Measurements from ENCODE around the gene MAN1C1. TPM values are rescaled to one million over a fixed set of nuclear protein-coding genes. Genes with fewer than 3 reads are reported as not detected.

MAN1C1 gene
- total and polyA plus RNA-seq, 10 of the 15 experiments (the other 5 are each of a cell fraction or from before 2014, with no cell fraction given) = 0.12 to 0.56 (median 0.22) TPM; not detected in 3

DNA sequence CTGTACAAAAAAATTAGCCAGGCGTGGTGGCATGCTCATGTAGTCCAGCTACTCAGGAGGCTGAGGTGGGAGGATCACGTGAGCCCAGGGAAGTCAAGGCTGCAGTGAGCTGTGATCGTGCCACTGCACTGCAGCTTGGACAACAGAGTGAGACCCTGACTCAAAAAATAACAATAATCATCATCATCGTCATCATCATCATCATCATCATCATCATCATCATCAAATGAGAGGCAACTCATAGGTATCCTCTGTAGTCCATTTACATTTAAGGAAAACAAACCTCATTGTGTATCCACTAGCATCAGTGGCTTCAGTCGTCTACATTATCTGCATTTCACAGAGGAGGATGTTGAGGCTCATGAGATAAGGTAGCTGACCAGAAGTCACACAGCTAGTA is 114.6 kb downstream of the MAN1C1 start (continued):
- no peak for TF ChIP-seq TCF3 (IDR thresholded peaks at IDR 0.05; ENCODE audit: borderline replicate concordance, insufficient read depth, low read depth, low read length)
- no peak for TF ChIP-seq GATAD2B (conservative IDR thresholded peaks at IDR 0.05; ENCODE audit: low read depth)

DNA sequence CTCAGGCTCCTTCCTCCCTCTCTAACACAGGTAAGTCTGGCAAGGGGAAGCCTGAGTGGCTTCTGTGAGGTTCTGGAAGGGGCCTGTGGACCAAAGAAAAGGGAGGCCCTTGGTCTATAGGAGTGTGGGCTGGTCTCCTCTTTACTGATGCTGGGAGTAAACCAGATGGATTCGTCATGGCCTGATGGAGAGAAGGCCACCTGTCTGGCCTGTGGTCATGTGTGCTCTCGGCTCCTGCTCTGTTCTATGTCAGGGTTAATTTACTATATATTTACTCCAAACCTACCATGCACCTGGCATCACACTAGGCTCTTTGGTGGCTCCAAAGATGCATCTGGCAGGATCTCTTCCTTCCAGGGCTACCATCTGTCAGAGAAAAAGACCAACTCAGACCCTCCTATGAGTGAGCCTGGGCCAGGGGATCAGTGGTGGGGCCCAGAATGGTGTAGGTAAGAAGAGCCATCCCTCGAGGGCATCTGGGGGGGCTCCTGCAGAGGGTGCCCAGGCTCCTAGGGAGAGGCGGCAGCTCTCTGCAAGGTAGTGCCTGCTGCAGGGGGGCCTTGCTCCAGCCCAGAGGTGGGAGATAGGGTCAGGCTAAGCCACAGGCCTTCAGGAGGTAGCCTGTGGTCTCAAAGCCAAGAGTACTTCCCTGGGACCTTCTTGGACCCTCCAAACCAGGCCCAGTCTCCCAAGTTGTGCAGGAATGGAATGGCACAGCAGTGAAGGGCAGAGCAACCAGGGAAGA is 115.2 kb downstream of the MAN1C1 start:
- peaks cover 5% of the 10 kb centered on the region for H3K4me1 ChIP-seq (ENCODE audit: control insufficient read depth, insufficient read depth, low read length)
- no peak overlapping the region for H3K4me3 ChIP-seq
- no peak overlapping the region for H3K9ac ChIP-seq (ENCODE audit: control insufficient read depth, insufficient read depth, low read length)
- RAD21 ChIA-PET (ENCODE audit: unreplicated experiment) = no interaction called here
- no peak overlapping the region for H3K4me2 ChIP-seq (ENCODE audit: control insufficient read depth, insufficient read depth)
- H3K27ac ChIP-seq (ENCODE audit: control insufficient read depth, insufficient read depth) = no peak overlapping the region
- no peaks in the 10 kb centered on the region for H4K20me1 ChIP-seq (ENCODE audit: control insufficient read depth, insufficient read depth)
- SMC1A ChIA-PET (ENCODE audit: uncharacterized antibody, unreplicated experiment) = no interaction called here
- ATAC-seq (no peak), DNase-seq (ENCODE audit: low read depth, low spot score) (no peak), FAIRE-seq (no peak)
- no peaks in the 10 kb centered on the region for H3K79me2 ChIP-seq (ENCODE audit: control insufficient read depth, insufficient read depth, low read length)
- WGBS (ENCODE audit: insufficient coverage, insufficient replicate concordance, low lambda C conversion rate, missing lambda C conversion rate) = 18% methylated on average over 4 of the region's 4 CpGs
- no peak overlapping the region for H2AFZ ChIP-seq (ENCODE audit: control insufficient read depth, low read depth, low read length)
- no peaks in the 10 kb centered on the region for H3K36me3 ChIP-seq (ENCODE audit: control insufficient read depth in 2 of 2, insufficient read depth in 2 of 2, low read length in 1 of 2)
- H3K9me3 ChIP-seq (replicated peaks; ENCODE audit: control insufficient read depth, insufficient read depth, low read length) = no peaks in the 10 kb centered on the region; the same call in 1 of the 3 replicates
- BruUV-seq (replicated peaks) = no TSS peak
- in situ Hi-C loops (cut with MboI) (no loop called here), intact Hi-C loops (cut with micrococcal nuclease; ENCODE audit: unreplicated experiment) (no loop called here)
- POLR2A ChIA-PET = no interaction called here
- CTCF ChIA-PET = no interaction called here
- peaks cover 1 to 2% of the 10 kb centered on the region in 2 experiments; a peak in 3 of 4 replicates for H3K27me3 ChIP-seq (replicated peaks in 1 of 2; ENCODE audit: control insufficient read depth in 2 of 2, insufficient read depth in 2 of 2, low read length in 1 of 2)
- TF ChIP-seq ATF2 (IDR thresholded peaks at IDR 0.05; ENCODE audit: low read length) = no peak
- TF ChIP-seq CEBPZ (IDR thresholded peaks at IDR 0.05; ENCODE audit: low read depth, low read length) = no peak
- no peak for TF ChIP-seq ZBTB4 (CRISPR knock-in tag; IDR thresholded peaks at IDR 0.05)
- no peak for TF ChIP-seq SMAD1 (IDR thresholded peaks at IDR 0.05; ENCODE audit: low read depth, partially characterized antibody)
- TF ChIP-seq FOXK2 (IDR thresholded peaks at IDR 0.05) = no peak
- TF ChIP-seq BACH1 (IDR thresholded peaks at IDR 0.05; ENCODE audit: borderline replicate concordance) = no peak
- TF ChIP-seq ZNF384 (IDR thresholded peaks at IDR 0.05; ENCODE audit: borderline replicate concordance, low read depth, low read length) = no peak
- no peak for TF ChIP-seq USF2 (IDR thresholded peaks at IDR 0.05; ENCODE audit: borderline replicate concordance, low read depth, low read length)
- TF ChIP-seq TARDBP (IDR thresholded peaks at IDR 0.05; ENCODE audit: borderline replicate concordance) = no peak
- no peak for TF ChIP-seq TCF7 (IDR thresholded peaks at IDR 0.05; ENCODE audit: borderline replicate concordance)
- no peak for TF ChIP-seq MYC (IDR thresholded peaks at IDR 0.05; ENCODE audit: insufficient read depth, insufficient read length, insufficient replicate concordance, low read length, severe bottlenecking)

Measured in GM12878 (cell line).